RCC 7860 (cell line): ENCODE data around the gene ACTL6B.

ENCODE experiments used
- DNase-seq: peaks from one replicate; pipeline ENCODE4 v3.0.0-alpha.2; 2015; ENCODE audit warnings: low spot score
- FAIRE-seq: peaks from 2 replicates; lab custom pipeline; 2012; peaks lifted over from hg19 to GRCh38; lab: Jason Lieb, UNC

Gene ACTL6B

DNA sequence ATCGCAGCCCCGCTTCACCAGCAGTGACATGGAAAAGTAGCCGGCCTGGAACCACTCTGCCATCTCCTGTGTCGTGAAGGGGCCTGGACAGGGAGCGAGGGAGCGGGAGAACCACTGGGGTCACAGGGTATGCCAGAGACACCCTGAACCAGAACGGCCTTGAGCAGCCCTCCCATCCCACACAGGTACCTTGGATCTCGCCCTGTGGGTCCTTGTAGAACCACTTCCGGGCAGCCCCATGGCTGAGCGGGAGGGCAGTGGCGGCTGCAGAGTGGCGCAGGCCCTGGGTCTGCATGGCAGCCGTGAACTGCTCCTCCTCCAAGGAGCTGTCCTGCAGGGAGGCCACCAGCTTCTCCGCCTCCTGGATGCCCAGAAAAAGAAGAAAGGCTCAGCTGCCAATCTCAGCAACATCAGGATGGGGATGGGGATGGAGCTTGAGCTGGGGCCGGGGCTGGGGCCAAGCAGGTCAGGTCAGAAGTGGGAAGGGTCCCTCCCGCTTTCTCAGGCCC is 28.3 kb upstream of the ACTL6B start:
- DNase-seq, result no peak
- FAIRE-seq, result no peak

DNA sequence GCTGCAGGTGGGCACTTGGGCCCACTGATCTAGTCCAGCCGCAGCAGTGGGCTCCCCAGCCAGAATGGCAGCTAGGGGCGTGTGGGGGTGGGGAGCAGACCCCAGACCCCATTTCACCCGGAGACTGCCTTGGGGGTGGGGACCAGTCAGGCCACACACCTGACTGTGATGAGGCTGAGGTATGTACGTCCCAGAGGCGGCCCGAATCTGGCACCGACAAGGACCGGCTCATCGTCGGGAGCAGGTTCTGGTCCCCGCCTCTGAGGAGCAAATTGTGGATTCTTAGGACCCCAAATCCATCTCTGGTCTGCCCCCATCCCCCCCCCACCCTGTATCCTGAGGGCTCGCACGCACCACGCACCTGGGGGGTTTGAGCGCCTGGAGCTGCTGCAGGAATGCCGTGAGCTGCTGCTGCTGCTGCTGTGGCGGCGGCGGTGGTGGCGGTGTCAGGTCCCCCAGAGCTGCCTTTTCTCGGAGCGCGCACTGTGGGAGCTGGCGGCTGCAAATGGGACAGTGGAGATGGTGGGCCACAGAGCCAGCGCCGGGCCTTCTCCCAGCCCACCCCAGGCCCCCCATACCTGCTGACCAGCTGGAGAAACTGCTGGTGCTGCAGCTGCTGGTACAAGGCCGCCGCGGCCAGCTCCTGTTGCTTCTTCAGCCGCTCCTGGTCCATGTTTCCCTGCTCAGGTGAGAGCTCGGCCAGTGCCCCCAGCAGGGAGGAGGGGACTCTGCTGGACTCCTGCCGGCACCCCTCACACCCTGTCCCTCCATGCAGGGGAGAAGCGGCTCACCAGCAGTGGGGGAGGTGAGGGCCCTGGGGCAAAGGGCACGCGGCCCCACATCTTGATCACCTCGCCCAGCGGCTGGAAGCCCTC is 27.6 kb upstream of the ACTL6B start:
- DNase-seq (no peak), FAIRE-seq (no peak)

DNA sequence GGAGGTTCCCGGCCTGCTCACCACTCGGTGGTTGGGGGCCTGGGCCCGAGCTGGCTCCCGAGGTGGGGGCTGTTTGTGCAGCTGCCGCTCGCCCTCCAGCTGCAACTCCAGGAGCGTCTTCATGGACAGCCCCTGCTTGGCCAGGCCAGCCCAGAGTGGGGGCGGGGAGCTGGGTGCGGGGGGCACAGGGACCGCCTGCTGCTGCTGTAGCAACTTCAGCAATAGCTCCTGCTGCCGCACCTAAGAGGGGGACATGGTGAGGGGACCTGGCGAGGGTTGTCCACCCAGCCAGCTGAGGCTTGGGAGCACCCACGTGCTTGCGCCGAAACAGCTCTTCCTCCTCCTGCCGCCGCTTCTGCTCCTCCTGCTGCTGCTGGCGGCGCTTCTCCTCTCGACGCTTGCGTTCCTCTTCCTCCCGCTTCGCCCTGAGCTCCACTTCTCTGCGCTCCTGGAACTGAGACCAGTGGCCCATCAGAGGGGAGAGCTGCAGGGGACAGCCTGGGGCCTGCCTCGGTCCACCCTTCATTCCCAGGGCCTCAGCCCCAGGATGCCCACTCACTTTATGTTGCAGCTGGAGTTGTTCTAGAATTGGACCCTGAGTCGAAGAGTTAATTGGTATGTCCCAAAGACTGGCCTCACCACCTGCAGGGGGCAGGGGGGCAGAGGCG is 26.9 kb upstream of the ACTL6B start:
- no peak for FAIRE-seq
- no peak for DNase-seq

DNA sequence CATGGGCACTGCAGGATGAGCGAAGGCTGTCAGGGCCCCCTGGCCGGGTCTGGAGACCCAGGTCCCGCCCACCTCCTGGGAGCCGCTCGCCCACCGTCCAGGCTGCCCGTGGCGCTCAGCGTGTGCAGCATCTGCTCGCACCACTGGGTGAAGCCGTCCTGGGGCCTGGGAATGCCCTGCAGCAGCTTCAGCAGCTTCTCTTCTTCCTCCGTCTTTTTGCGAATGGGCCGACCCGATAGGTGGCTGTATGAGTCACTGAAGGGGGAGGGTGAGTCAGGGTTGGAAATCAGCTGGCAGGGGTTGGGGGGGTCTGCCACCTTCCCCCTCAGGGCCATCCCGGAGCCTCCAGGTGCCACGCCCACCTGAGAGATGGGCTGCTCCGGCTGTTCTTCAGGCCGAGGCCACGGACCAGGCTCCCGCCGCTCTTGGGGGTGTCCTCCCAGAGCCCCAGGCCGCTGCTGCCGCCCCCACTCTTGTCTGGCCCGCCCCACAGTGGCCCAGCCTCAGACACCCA is 26.0 kb upstream of the ACTL6B start:
- DNase-seq (no peak), FAIRE-seq (no peak)

DNA sequence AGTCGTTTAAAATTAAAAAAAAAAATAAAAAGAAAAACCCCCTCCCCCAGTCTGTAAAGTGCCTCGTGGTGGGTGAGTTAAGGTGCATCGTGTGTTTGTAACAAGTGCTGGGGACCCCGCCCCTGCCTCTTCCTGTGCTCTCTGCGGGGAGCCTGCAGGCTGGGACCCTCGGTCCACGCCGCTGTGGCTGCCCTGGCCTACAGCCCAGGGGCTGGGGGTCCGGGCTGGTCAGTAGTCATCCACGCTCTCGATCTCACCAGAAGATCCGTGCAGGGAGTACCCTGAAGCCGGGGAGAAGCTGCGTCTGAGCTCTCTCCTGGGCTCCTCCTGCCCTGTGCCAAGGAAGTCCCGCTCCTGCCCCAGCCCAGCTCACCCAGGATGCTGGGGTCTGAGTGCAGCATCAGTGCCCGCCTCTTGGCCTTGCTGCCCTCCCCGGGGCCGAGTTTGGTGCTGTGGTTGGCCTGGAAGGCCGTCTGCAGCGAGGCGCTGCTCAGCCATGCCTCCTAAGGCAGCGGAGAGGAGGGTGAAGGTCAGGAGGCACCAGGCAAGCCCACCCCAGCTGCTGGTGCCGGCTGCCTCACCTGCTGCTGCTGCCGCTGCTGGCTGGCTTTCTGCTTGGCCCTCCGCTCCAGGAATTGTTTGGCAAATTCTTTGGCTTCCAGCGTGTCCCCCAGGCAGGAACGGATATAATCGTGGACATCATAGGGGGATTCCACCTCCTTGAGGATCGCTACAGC is 25.4 kb upstream of the ACTL6B start:
- no peak for FAIRE-seq
- DNase-seq, result no peak

DNA sequence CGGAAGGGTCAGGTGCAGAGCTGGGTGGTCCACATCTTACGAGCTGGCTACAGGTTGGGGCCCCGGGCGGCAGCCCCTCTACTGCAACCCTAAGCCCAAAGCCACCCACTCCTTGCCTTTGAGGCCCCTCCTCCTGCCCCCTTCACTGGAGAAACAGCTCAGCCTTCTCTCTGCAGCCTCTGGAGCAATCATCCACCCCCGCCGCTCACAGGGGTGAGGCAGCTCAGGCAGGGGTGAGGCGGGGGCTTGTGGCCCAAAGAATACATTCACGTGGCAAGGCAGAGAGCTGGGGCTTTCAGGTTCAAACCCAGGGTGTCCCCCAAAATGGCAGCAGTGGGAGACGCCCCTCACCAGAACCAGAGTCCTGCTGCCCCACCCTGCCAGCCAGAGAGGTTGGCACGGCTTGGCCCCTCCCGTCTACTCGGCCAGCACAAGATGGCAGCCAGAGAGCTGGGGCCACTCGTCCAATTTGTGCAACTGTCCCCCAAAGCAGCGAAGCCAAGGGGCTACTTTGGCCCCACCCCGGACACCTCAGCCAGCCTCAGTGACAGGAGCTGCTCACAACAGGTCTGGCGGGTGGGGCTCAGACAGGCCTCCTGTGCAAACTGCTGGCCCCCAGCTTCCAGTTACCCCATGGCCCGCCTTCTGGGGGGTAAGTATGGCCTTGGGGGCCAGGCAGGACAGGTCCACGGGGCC is 24.5 kb upstream of the ACTL6B start:
- no peak for FAIRE-seq

DNA sequence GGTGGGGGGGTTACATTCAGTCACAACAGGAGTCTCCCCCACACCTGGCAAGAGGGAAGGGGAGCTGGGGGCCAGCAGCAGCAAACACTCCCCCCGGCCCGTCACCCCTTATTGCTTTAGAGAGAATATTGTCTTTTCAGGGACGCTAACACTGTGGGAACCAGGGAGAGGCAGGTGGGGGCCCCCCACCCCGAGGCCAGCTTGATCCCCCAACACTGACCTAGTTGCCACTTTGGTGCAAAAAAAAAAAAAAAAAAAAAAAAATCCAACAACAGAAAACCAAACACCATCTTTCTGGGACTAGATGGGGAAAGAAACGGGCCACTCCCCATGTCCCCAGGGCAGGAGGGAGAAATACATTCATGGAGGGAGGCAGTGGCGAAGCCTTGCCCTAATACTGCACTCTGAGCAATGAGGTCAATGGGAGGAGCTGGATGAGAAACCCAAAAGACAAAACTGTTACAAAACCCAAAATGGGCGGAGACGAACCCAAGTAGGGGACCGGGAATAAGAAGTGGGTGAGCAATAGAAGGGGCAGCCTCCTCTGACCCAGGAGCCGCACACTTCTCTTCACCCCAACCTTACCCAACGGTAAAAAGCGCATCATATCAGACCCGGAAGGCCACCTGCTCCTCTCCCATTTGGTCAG is 23.8 kb upstream of the ACTL6B start:
- DNase-seq (no peak), FAIRE-seq (no peak)

More for the DNA sequence above, 24.5 kb upstream of the ACTL6B start:
- no peak for DNase-seq

DNA sequence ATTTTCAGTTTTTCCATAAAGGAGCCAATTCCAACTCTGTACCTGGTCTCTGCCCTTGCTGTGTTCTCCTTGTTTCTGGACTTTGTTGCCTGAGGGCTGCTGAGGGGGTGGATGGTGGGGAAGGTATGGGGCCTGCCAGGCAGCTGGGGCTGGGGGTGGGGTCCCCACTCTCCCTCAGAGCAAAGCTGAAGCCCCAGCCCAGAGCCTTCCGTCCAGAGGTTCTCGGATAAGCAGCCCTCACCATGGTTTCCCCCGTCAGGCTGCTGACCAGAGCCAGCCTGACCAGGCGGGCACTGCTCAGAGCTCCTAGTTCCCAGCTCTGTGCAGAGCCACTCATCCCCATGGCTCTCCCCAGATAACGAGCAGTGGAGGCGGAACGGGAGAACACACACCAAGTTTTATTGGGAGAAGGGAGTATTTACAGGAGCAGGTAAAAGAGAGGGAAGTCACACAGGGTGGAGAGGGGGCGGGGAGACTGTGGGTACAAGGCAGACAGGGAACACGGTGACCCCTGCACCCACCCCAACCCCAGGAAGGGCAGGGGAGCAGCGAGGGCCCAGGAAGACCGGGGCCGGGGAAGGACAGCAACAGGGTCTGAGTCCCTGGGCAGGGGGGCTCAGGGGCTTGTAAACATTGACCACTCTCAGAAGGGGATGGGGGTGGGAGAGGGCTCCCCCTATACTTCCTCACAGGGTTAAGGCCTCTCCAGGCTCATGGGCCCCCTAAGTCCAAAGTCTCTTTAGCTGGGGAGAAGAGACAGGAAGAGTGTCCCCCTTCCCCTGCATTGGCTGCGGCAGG is 23.1 kb upstream of the ACTL6B start:
- FAIRE-seq (no peak), DNase-seq (no peak)

DNA sequence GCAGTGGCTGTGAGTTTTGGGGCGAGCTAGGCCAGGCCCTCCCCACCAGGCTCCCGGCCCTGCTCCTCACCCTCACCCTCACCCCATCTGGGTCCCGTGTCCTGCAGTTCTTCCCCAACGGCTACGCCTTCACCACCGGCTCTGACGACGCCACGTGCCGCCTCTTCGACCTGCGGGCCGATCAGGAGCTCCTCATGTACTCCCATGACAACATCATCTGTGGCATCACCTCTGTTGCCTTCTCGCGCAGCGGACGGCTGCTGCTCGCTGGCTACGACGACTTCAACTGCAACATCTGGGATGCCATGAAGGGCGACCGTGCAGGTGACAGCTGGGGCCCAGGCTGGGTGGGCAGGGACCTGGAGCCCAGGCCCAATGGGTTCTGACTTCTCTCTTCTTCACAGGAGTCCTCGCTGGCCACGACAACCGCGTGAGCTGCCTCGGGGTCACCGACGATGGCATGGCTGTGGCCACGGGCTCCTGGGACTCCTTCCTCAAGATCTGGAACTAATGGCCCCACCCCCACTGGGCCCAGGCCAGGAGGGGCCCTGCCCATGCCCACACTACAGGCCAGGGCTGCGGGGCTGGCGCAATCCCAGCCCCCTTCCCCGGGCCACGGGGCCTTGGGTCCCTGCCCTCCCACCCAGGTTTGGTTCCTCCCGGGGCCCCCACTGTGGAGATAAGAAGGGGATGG is 22.2 kb upstream of the ACTL6B start:
- DNase-seq (no peak), FAIRE-seq (no peak)

DNA sequence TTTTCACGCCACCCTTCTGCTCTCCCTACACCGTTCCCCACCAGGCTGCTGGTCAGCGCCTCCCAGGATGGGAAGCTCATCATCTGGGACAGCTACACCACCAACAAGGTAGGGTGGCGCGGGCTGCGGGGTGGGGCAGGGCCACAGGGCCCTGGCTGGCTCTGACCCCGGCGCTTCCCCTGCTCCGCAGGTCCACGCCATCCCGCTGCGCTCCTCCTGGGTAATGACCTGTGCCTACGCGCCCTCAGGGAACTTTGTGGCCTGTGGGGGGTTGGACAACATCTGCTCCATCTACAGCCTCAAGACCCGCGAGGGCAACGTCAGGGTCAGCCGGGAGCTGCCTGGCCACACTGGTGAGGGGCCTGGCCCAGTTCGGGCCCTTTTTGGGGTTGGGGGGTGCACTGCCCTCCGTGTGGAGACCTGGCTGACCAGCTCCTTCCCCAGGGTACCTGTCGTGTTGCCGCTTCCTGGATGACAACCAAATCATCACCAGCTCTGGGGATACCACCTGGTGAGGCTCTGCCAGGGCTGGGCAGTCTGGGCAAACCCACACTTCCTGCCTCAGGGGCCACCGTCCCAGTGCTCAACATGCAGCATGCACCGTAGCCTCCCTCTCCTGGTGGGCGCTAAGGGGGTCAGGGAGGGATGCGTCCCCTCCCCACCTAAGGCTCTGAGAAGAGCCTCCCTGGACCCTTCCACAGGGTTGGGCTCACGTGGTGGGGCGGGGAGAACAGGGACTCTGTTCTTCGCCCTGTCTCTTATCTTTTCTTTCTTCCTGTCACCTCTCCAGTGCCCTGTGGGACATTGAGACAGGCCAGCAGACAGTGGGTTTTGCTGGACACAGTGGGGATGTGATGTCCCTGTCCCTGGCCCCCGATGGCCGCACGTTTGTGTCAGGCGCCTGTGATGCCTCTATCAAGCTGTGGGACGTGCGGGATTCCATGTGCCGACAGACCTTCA is 21.3 kb upstream of the ACTL6B start:
- DNase-seq (no peak), FAIRE-seq (no peak)

DNA sequence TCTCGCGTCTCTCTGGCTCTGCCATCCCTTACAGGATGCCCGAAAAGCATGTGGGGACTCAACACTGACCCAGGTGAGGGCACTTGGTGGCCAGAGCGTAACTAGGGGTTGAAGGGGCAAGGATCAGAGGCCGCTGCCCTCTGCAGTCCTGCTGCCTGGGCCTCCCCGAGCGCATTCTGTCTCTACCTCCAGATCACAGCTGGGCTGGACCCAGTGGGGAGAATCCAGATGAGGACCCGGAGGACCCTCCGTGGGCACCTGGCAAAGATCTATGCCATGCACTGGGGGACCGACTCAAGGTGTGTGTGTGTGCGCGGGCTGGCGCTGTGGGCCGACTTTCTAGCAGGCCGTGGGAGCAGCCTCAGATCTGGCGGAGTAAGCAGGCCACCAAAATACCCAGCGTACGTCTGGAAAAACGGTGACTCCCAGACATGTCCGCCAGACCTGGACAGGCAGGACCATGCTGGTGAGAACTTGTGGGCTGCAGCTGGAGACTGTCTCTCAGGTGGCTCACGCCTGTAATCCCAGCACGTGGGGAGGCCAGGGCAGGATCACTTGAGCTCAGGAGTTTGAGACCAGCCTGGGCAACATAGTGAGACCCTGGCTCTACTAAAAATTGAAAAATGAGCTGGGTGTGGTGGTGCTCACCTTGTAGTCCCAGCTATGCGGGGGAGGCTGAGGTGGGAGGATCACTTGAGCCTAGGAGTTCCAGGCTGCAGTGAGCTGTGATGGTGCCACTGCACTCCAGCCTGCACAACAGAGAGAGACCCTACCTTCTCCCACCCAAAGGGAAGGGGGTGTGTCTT is 20.5 kb upstream of the ACTL6B start:
- DNase-seq (no peak), FAIRE-seq (no peak)

DNA sequence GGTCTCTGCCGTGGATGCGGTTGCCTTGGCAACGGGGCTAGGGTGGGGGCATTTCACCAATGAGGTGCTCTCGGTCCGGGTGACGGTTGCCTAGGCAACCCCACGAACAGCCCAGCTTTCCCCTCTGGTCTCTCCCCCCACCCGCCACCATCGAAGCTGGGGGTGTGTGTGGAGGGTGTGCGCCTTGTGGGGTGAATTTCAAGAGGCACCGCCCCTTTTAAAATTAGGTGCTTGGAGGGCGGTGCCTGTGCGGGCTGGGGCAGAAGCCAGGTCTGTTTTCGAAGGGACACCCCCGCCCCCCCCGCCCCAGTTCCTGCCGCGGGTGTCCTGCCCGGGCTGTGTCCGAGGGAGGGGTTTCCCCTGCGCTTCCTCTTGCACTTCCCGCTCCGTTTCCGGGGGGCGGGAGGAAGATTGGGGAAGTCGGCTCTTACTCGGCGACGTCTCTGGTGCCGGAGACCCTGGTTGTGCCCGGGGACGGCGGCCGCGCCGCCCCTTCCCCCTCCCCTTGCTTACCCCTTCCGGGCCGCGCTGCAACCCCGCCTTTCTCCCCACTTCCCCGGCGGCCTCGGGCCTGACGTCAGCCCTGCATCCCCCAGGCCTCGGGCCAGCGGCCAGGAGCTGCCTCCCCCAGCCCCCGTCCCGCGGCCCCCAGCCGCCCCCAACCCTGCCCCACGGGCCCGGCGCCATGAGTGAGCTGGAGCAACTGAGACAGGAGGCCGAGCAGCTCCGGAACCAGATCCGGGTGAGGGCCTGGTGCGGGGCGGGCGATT is 19.5 kb upstream of the ACTL6B start:
- no peak for FAIRE-seq

DNA sequence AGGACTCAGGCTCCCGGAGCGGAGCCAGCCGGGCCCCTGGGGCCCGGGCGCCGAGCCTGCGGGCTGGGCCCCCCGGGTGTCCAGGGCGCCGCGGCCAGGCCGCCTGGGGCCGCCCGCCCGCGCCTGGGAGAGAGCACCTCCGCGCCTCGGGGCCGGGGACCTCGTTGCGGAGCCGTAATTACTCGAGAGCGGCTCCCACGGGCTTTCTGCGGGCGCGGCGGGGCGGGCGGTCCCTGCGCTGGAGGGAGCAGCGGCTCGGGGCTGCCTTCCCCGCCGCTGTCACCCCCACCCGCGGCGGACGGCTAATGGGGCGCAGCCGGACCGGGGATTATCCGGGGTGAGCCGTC is 18.8 kb upstream of the ACTL6B start:
- DNase-seq (no peak), FAIRE-seq (no peak)

More for the DNA sequence above, 19.5 kb upstream of the ACTL6B start:
- DNase-seq, result peak; percentile 47

DNA sequence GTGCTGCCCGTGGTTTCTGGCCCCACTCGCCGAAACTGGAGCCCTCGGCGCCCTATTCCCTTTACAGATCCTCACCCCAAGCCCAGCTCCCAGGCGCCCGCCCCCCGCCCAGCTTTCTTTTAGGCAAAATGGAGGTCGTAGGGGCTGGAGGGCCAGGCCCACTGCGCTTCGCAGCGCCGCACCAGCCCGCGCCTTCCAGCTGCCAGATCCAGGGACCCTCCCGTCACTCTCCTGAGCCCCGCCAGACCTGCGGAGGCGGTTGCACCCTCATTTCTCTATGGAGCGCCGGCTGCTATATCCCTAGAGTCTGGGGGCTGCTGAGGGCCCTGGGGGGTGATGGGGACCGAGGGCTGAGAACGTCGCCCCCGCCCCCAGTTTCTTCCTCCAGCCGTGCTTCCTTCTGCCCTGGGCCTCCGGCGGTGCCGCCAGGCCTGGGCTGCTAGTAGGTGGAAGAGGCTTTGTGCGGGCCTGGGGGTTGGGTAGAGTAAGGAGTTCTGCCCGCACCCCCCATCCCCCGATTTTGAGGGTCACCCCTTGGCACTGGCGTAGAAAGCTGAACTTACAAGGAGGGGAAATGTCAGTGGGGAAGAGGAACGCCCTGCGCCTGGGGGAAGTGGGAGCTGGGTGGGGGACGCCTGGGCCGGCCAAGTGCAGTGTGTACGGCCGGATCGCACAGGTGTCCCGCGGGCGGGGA is 18.3 kb upstream of the ACTL6B start:
- FAIRE-seq (no peak), DNase-seq (no peak)

DNA sequence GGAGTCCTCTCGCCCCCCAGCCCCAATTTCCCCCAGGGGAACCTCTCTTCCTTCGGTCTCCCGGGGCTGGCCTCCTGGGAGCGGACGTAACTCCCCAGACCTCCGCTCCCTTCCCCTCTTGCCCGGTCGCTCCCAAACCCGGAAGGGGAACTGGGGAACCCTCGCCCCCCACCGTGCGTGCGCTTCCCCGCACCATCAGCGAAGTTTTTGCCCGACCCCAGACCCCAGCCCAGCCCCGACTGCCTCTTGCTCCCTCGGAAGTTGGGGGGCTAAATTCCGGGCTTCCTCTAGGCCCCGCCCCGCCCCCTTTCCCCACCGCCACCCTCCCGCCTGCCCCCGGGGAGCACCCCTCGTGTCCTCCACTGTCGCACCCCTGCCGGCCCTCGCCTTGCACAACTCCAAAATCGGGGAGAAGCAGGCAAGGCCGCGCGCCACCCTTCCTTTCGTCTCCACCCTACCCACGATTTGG is 17.7 kb upstream of the ACTL6B start:
- DNase-seq (peak; percentile 11), FAIRE-seq (no peak)
